Stimulated activated CD8-positive, alpha-beta memory T cell treated with anti-CD3 and anti-CD28 coated beads, Interleukin-12 subunit alpha, Interleukin-12 subunit beta, amount 100 ng/mL, for 24 hours (primary cell): Measurements from ENCODE around the gene MKNK1.
A peak's percentile ranks its signal among the peaks of the same experiment; 100 is the strongest.

ENCODE experiments used
- DNase-seq: peaks from one replicate; pipeline ENCODE4 v3.0.0-alpha.2; 2020; ENCODE audit errors: extremely low read depth

MKNK1 gene

GRCh38 chr1:46539972-46540371 lies 64.1 kb downstream of the MKNK1 start:
- no peak for DNase-seq

GRCh38 chr1:46538147-46538546 lies 65.9 kb downstream of the MKNK1 start:
- no peak for DNase-seq

GRCh38 chr1:46537651-46538050 lies 66.4 kb downstream of the MKNK1 start:
- no peak for DNase-seq

DNA sequence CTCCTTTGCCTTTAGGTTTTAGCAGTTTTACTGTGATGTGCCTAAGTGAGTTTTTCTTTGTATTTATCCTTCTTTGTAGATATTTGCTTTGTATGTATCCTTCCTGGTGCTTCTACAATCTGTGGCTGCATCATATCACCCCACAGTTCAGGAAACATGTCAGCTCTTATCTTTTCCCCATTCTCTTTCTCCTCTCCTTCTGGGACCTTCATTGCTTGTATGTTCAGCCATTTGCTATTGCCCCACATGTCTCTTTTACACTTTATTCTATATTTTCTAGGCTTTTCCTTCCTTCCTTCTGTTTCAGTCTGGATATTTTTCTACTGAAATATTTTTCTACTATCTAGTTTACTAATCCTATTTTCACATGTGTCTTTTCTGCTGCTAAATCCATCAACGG lies 67.5 kb downstream of the MKNK1 start:
- DNase-seq, result no peak

GRCh38 chr1:46535063-46535462 lies 69.0 kb downstream of the MKNK1 start:
- no peak for DNase-seq

GRCh38 chr1:46533179-46533864 lies 70.7 kb downstream of the MKNK1 start:
- no peak for DNase-seq

DNA sequence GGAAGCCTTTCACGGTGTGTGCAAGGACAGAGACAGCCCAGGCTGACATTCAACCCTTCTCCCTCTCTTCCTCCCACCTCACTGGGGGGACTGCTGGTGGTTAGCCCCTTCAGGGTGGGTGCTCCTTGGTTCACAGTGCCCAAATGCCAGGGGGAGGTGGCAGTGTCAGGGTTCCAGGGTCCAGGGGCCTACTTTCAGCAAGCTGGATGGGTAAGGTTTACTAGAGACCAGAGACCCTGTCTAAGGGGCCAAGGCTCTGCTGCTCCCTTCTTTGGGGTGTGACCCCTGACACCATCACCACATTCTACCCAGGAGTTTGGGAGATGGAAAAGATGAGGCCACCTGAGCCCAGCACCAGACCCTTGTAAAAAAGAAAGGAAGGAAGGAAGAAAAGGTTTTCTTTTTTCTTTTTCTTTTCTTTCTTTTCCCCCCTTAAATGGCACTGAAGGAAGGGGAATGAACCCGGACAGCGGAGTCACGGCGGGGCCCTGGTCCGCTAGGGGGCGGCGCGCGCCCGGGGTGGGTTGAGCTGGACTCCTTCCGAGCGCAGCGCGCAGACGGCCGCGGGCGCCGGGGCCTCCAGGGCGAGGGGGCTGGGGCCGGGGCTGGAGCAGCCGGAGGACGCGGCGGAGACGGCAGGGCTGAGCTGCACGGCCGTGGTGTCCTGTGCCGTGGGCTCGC lies 71.4 kb downstream of the MKNK1 start:
- DNase-seq, result peak; percentile 45

GRCh38 chr1:46532095-46532494 lies 72.0 kb downstream of the MKNK1 start:
- DNase-seq, result no peak

- no peak for DNase-seq
Measured at GRCh38 chr1:46530791-46531409, 73.2 kb downstream of the MKNK1 start.

DNA sequence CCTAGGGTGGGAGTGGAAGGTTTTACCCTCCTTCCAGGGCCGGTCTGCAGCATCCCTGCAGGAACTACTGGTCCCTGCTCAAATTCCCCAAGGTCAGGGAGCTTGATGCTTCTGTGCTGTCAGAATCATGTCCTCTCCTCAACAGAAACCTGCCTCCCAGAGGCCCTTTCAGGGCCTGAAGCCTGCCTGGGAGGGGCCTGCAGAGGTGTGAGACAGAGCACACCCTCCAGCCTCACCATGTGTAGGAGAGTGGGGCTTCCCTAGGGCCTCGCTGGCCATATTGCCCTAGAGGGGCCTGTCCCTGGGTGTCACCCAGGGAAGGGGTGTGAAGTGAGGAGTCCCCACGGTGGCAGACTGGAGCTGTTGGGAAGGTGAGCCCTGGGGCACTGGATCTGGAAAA lies 73.8 kb downstream of the MKNK1 start:
- DNase-seq, result no peak

DNA sequence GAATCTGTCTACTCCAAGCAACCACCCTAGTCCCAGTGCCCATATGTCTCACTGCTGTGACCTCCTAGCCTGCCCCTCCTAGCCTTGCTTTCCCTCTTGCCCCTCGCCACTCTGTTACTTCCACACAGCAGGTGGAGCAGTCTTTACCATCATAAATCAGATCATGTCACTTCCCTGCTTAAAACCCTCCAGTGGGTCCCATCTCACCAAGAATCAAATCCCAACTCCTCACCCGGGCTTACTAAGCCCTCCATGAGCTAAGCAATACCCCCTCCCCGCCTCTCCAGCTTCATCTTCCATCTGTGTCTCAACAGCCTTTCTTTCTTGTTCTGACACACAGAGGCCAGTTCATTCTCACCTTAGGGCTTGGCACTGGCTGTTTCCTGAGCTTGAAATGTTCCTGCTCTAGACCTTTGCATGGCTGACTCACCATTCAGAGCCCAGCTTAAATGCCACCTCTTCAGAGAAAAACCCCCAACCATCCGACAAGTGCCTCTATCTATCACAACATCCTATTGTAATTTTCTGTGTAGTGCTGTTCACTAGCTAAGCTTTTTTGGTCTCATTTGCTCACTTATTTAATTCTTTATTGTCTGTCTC lies 74.9 kb downstream of the MKNK1 start:
- DNase-seq, result no peak

DNA sequence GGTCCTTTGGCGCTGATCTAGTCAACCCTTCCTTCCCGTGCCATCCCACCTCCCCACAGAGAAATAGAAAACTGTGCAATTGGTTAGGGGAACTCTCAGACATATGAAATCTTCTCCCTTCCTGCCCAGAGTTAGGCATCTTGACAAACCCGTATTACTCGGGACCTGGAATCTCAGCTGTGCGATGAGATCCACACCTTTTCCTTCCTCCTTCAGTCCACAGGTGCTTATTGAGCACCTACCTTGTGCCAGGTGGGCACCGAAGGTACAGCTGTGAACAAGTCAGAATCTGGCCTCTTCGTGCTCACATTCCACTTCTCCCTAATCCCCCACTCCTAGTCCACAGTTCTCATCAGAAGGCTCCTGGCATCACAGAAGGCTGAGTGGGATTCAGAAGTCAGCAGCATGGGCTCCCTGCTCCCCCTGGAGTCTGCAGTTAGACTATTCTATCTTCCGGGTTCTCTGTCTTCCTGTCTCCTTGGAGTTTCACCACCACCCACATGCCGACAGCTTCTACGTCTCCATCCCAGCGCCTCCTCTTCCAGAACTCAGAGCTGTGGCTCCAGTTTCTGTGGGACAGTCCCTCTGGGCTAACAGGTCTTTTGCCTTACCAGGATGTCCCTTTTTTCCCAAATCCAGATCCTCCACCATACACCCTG lies 75.6 kb downstream of the MKNK1 start:
- no peak for DNase-seq

- DNase-seq, result no peak
Measured at GRCh38 chr1:46527474-46528296, 76.4 kb downstream of the MKNK1 start.

DNA sequence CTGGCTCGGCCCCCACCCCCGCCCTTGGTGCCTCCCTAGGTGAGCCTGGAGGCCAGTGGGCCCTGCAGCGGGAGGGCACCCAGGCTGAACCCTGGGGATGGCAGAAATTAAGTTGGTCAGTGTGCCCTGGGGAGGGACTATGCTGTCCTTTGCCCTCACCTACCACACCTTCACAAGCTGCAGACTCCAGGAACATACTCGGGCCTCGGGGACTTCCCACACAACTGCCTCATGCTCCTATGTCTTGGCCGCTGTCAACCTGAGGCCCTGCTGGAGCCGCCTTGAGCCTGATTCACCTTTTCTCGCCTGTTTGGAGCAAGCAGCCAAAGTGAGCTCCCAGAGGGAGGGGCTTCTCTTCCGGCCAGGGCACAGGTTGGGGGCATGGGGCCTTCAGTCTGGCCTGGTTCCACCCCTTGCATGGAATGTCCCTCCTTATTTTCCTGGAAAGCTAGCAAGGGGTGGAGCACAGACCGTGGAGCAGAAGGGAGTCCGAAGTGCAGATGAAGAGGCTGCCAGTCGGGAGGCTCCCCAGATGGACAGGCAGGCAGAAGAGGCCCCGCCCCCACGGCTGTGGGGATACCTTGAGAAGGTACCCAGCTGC lies 77.3 kb downstream of the MKNK1 start:
- DNase-seq, result no peak

GRCh38 chr1:46526013-46526690 lies 77.9 kb downstream of the MKNK1 start:
- no peak for DNase-seq

DNA sequence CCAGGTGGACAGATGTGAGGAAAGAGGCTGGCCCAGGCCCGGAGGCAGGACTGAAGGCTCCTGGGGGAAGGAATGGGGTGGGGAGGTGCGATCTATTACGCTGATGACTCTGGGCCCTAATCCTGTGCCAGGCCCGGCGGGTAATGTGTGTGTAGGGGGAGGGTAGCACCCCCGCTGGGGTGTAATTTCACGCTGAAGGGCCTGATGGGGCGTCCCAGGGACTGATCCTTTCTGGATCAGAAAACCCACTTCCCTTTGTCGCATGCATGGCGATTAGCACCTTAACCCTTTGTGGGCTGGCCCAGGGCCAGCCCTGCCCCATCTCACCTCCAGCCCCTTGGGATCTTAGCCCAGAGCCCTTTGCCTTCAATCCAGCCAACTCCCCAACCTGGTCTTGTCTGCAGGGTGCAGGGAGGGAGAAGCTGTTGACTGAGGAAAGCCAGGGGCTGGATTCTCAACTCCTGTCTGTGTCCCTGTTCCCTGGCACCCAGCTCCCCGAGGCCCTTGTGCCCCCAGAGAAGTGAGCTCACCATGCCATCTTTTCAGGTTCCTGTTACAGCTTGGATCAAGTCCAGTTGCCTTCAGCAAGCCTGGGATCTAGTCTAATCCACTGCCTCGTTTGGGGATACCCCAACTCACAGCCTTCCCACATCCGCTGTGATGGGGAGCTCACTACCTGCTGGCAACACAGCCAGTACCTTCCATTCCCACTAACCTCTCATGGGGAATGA lies 78.7 kb downstream of the MKNK1 start:
- no peak for DNase-seq

- DNase-seq, result no peak
Measured at GRCh38 chr1:46524843-46525242, 79.2 kb downstream of the MKNK1 start.

GRCh38 chr1:46523496-46524353 lies 80.3 kb downstream of the MKNK1 start:
- DNase-seq, result no peak

- no peak for DNase-seq
Measured at GRCh38 chr1:46522969-46523320, 81.1 kb downstream of the MKNK1 start.
